ENCODE data around the gene SSR4.

SSR4 gene

DNA sequence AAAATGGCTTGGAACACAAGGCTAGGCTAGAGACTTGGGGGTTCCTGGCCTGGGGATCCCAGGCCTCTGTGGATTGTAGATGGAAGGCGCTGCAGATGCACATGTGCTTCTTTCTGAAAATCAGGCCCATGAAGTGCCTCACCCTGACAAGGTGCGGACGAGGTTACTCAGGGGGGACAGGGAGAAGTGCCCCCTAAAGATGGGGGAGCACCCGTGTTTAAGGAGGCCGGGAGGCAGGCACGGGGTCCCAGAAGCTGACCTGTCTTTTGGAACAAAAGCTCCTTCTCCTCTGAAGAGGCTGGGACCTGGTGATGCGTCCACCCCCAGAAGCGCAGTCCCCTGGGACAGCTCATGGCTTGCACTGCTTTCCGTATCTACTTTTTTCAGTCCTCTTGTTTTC, 33.4 kb downstream of the SSR4 start:
- DNase-seq (ENCODE audit: low spot score), result no peak
- no peak for ATAC-seq (ENCODE audit: low read depth)
- Histone ChIP-seq H3K36me3 (ENCODE audit: low read depth) (no peaks in the 10 kb centered on the region), H3K4me1 (ENCODE audit: insufficient read depth, poor library complexity, severe bottlenecking) (no peaks in the 10 kb centered on the region), H3K27me3 (ENCODE audit: insufficient read depth, poor library complexity, severe bottlenecking) (peaks cover 21% of the 10 kb centered on the region), H3K4me3 (ENCODE audit: severe bottlenecking) (no peak overlapping the region), H3K9me3 (ENCODE audit: severe bottlenecking) (no peaks in the 10 kb centered on the region), H3K27ac (ENCODE audit: poor library complexity, severe bottlenecking) (no peak overlapping the region)
- TF ChIP-seq, protein P1, sequence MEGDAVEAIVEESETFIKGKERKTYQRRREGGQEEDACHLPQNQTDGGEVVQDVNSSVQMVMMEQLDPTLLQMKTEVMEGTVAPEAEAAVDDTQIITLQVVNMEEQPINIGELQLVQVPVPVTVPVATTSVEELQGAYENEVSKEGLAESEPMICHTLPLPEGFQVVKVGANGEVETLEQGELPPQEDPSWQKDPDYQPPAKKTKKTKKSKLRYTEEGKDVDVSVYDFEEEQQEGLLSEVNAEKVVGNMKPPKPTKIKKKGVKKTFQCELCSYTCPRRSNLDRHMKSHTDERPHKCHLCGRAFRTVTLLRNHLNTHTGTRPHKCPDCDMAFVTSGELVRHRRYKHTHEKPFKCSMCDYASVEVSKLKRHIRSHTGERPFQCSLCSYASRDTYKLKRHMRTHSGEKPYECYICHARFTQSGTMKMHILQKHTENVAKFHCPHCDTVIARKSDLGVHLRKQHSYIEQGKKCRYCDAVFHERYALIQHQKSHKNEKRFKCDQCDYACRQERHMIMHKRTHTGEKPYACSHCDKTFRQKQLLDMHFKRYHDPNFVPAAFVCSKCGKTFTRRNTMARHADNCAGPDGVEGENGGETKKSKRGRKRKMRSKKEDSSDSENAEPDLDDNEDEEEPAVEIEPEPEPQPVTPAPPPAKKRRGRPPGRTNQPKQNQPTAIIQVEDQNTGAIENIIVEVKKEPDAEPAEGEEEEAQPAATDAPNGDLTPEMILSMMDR (IDR thresholded peaks at IDR 0.05; ENCODE audit: poor library complexity, severe bottlenecking), result no peak

DNA sequence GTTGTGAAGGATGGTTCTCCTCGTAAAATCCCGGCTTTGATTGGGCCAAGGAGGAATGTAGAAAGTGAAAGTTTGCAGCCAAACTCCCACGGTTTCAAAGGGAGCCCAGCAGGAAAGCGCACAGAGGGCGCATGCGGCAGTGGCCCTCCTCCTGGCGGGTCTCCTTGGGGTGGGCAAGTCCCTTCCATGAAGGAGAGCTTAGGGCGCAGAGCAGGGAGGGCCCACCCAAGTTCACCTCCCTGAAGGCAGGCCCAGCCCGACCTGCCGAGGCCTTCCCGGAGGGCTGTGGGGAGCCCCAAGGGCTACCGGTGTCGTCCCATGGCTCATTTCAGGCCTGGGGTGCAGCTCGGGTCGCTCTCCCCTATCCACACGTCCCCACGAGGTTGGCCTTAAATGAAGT, 33.8 kb downstream of the SSR4 start:
- no peak for DNase-seq (ENCODE audit: low spot score)
- Histone ChIP-seq H3K27me3 (ENCODE audit: insufficient read depth, poor library complexity, severe bottlenecking) (peaks cover 21% of the 10 kb centered on the region), H3K4me1 (ENCODE audit: insufficient read depth, poor library complexity, severe bottlenecking) (no peaks in the 10 kb centered on the region), H3K9me3 (ENCODE audit: severe bottlenecking) (no peaks in the 10 kb centered on the region), H3K27ac (ENCODE audit: poor library complexity, severe bottlenecking) (no peak overlapping the region), H3K36me3 (ENCODE audit: low read depth) (no peaks in the 10 kb centered on the region), H3K4me3 (ENCODE audit: severe bottlenecking) (no peak overlapping the region)
- no peak for ATAC-seq (ENCODE audit: low read depth)
- TF ChIP-seq, protein P1 (IDR thresholded peaks at IDR 0.05; ENCODE audit: poor library complexity, severe bottlenecking), result no peak

DNA sequence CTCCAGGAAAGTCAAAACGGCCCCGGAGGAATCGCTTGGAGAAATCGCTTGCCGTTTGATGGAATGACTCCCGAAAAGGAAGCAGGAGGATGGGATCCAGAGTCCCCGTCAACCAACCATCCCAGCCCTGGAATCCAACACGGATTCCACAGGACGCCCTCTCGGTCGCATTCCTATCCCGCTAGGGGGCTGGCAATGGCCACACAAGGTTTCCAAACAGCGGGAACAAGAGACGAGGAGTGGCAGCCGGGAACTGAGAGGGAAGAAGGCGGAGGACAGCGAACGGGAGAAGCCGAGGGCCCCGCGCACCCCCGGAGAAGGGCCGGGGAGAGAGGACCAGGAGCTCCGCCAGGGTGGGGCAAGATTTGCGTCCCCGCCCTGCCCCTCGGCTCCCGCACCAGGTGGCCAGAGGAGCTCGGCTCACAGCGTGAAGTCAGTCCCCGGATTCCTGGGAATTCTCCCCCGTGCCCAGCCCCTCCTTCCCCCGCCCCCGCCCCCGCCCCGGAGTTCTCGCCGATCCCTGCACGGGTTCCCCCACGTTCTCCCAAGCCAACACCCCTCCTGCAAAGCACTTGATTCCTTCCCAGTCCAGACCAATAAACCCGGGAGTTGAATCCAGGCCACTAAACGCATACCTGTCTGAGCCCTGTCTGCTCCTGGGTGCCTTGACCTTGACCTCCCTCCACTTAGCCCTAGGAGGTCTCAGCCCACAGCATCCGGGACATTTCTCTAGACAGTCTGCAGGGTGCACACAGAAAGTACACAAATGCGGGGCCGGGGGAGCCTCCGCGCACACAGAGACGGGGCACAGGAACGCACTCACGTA, 34.5 kb downstream of the SSR4 start:
- Histone ChIP-seq H3K4me3 (ENCODE audit: severe bottlenecking) (no peak overlapping the region), H3K9me3 (ENCODE audit: severe bottlenecking) (no peaks in the 10 kb centered on the region)
- no peak for DNase-seq (ENCODE audit: low spot score)

DNA sequence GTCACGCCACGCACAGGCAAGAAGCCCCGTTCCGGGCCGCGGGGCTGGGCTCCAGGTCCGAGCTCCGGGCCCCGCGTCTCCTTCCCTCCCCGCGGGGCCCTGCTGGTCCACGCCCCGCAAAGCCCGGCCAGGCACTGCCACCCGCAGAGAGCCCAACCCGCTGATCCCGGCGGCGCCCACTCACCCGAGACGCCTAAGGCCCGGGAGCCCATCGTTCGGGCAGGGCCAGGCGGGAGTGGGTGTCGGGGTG, 35.0 kb downstream of the SSR4 start:
- ATAC-seq (ENCODE audit: low read depth), result no peak
- Histone ChIP-seq H3K36me3 (ENCODE audit: low read depth) (no peaks in the 10 kb centered on the region), H3K4me3 (ENCODE audit: severe bottlenecking) (no peak overlapping the region), H3K27me3 (ENCODE audit: insufficient read depth, poor library complexity, severe bottlenecking) (peaks cover 21% of the 10 kb centered on the region), H3K4me1 (ENCODE audit: insufficient read depth, poor library complexity, severe bottlenecking) (no peaks in the 10 kb centered on the region), H3K9me3 (ENCODE audit: severe bottlenecking) (no peaks in the 10 kb centered on the region), H3K27ac (ENCODE audit: poor library complexity, severe bottlenecking) (no peak overlapping the region)
- no peak for DNase-seq (ENCODE audit: low spot score)
- TF ChIP-seq, protein P1 (IDR thresholded peaks at IDR 0.05; ENCODE audit: poor library complexity, severe bottlenecking), result no peak

More for the DNA sequence above, 34.5 kb downstream of the SSR4 start:
- Histone ChIP-seq H3K36me3 (ENCODE audit: low read depth) (no peaks in the 10 kb centered on the region), H3K4me1 (ENCODE audit: insufficient read depth, poor library complexity, severe bottlenecking) (no peaks in the 10 kb centered on the region), H3K27me3 (ENCODE audit: insufficient read depth, poor library complexity, severe bottlenecking) (peaks cover 21% of the 10 kb centered on the region), H3K27ac (ENCODE audit: poor library complexity, severe bottlenecking) (no peak overlapping the region)
- TF ChIP-seq, protein P1 (IDR thresholded peaks at IDR 0.05; ENCODE audit: poor library complexity, severe bottlenecking), result no peak
- ATAC-seq (ENCODE audit: low read depth), result no peak

Measured in RWPE2 (cell line).